HCT116 (cell line): ENCODE results near the gene C22orf39. TPM values are rescaled to one million over a fixed set of nuclear protein-coding genes. Genes with fewer than 3 reads are reported as not detected.

ENCODE experiments used
- ATAC-seq: fragments of 200-7000 bp; cut with Tn5 transposase; 2 replicates; pipeline ENCODE4 v1.9.1; 2020; ENCODE audit warnings: mild to moderate bottlenecking, moderate library complexity
- BruUV-seq: library from RNA; stranded (reverse); fragments of 400-500 nt; replicated peaks from 2 replicates; lab custom pipeline; 2021; lab: Mats Ljungman, UMichigan
- CTCF ChIA-PET: fragments of 300-600 bp; sonication (Branson Sonifier 250); formaldehyde crosslinking; loops from one replicate; lab custom pipeline; 2021; ENCODE audit warnings: antibody characterized with exemption; lab: Charles Lee
- POLR2A ChIA-PET: fragments of 300-600, 350-600 bp; sonication (Branson Sonifier 250); formaldehyde crosslinking; loops from one replicate; lab custom pipeline; 2021; ENCODE audit warnings: antibody characterized with exemption; lab: Charles Lee
- RAD21 ChIA-PET, 2 experiments: fragments of 300-600 bp; sonication (Branson Sonifier 250); formaldehyde crosslinking; loops; one replicate each; lab custom pipeline; 2023; ENCODE audit warnings: low total read pairs in 2 of 2; ENCODE audit not compliant: uncharacterized antibody in 2 of 2, unreplicated experiment in 2 of 2, low non-redundant PET in 1 of 2; lab: Charles Lee
- DNase-seq: peaks from one replicate; pipeline ENCODE4 v3.0.0-alpha.2; 2010; ENCODE audit warnings: low read depth, low spot score
- H2AFZ ChIP-seq: fragments of 200-600 bp; shearing (Covaris generic), sonication (generic); 2 replicates; pipeline ENCODE4 v1.6.1; 2017; ENCODE audit warnings: low read depth, mixed run types, mixed read lengths, antibody characterized with exemption, low read length; ENCODE audit not compliant: poor library complexity, severe bottlenecking
- H3K27ac ChIP-seq: 2 replicates; pipeline ENCODE4 v1.5.1; 2012; ENCODE audit warnings: low read depth, low read length
- H3K27me3 ChIP-seq: fragments of 200-600 bp; sonication (generic); 2 replicates; pipeline ENCODE4 v1.6.1; 2016; ENCODE audit warnings: mixed run types, low read length, mixed read lengths; ENCODE audit not compliant: insufficient read depth
- H3K36me3 ChIP-seq, 2 experiments: fragments of 200-500 bp in 1 of 2; fragments of 200-600 bp in 1 of 2; sonication (Bioruptor generic) in 1 of 2; sonication (generic) in 1 of 2; 2 replicates each; pipeline versions ENCODE4 v1.5.1 to v1.6.1; 2014 to 2016; ENCODE audit warnings: low read length in 2 of 2, inconsistent platforms in 1 of 2, mixed read lengths in 1 of 2, mixed run types in 1 of 2; ENCODE audit not compliant: insufficient read depth in 2 of 2, control insufficient read depth in 1 of 2
- H3K4me1 ChIP-seq, 2 experiments: fragments of 200-600 bp in 1 of 2; sonication (generic) in 1 of 2; 2 replicates each; pipeline versions ENCODE4 v1.5.1 to v1.6.1; 2012 to 2017; ENCODE audit warnings: low read length in 2 of 2, inconsistent platforms in 1 of 2, mild to moderate bottlenecking in 1 of 2, mixed read lengths in 1 of 2, mixed run types in 1 of 2, moderate library complexity in 1 of 2; ENCODE audit not compliant: insufficient read depth in 2 of 2, control insufficient read depth in 1 of 2
- H3K4me2 ChIP-seq: fragments of 200-600 bp; sonication (generic); 2 replicates; pipeline ENCODE4 v1.6.1; 2017; ENCODE audit warnings: mixed run types, low read length, mixed read lengths
- H3K4me3 ChIP-seq, 2 experiments: fragments of 200-600 bp in 1 of 2; sonication (generic) in 1 of 2; replicated peaks in 1 of 2; 2 replicates each; pipeline ENCODE4 v1.5.1; 2011 to 2016; ENCODE audit warnings: low read length in 2 of 2, control low read depth in 1 of 2, low read depth in 1 of 2, mild to moderate bottlenecking in 1 of 2, mixed read lengths in 1 of 2, mixed run types in 1 of 2
- H3K79me2 ChIP-seq: fragments of 200-600 bp; sonication (generic); 2 replicates; pipeline ENCODE4 v1.6.1; 2017; ENCODE audit warnings: mild to moderate bottlenecking, mixed run types, low read length, moderate library complexity, mixed read lengths; ENCODE audit not compliant: insufficient read depth
- H3K9ac ChIP-seq: fragments of 200-600 bp; sonication (generic); 2 replicates; pipeline ENCODE4 v1.6.1; 2016; ENCODE audit warnings: low read length, mixed read lengths
- H3K9me2 ChIP-seq: fragments of 200-600 bp; sonication (generic), shearing (Covaris generic); 2 replicates; pipeline ENCODE4 v1.6.1; 2017; ENCODE audit warnings: mixed run types, mild to moderate bottlenecking, moderate library complexity; ENCODE audit not compliant: insufficient read depth
- H3K9me3 ChIP-seq, 2 experiments: fragments of 200-500 bp in 1 of 2; fragments of 200-600 bp in 1 of 2; sonication (Bioruptor generic) in 1 of 2; sonication (generic) in 1 of 2; 2 replicates each; pipeline ENCODE4 v1.6.1; 2014 to 2017; ENCODE audit warnings: low read length in 2 of 2, mixed read lengths in 2 of 2, inconsistent platforms in 1 of 2, low read depth in 1 of 2, mild to moderate bottlenecking in 1 of 2, mixed run types in 1 of 2, moderate library complexity in 1 of 2; ENCODE audit not compliant: control insufficient read depth in 1 of 2, insufficient read depth in 1 of 2
- H4K20me1 ChIP-seq: fragments of 200-600 bp; sonication (generic), shearing (Covaris generic); 2 replicates; pipeline ENCODE4 v1.6.1; 2017; ENCODE audit warnings: mixed run types, mild to moderate bottlenecking, moderate library complexity; ENCODE audit not compliant: insufficient read depth
- ELF1 ChIP-seq: IDR thresholded peaks from 2 replicates; pipeline ENCODE4 v1.6.1; 2012; ENCODE audit warnings: low read depth, borderline replicate concordance
- EZH2 ChIP-seq: fragments of 200-600 bp; sonication (generic); IDR thresholded peaks from 2 replicates; pipeline ENCODE4 v1.6.1; 2017; ENCODE audit warnings: antibody characterized with exemption, mixed run types
- JUND ChIP-seq: IDR thresholded peaks from 2 replicates; pipeline ENCODE4 v1.6.1; 2012
- MAX ChIP-seq: IDR thresholded peaks from 2 replicates; pipeline ENCODE4 v1.6.1; 2012
- POLR2AphosphoS5 ChIP-seq: IDR thresholded peaks from 2 replicates; pipeline ENCODE4 v1.6.1; 2011; ENCODE audit warnings: mild to moderate bottlenecking, low read depth, low read length, moderate library complexity
- SP1 ChIP-seq: IDR thresholded peaks from 2 replicates; pipeline ENCODE4 v1.6.1; 2012; ENCODE audit warnings: low read depth
- SRF ChIP-seq: IDR thresholded peaks from 2 replicates; pipeline ENCODE4 v1.6.1; 2012; ENCODE audit warnings: low read depth
- intact Hi-C: fragments of 100-400 bp; cut with micrococcal nuclease; formaldehyde crosslinking; loops from 2 replicates; pipeline ENCODE4 v1.10.0; 2022
- total RNA-seq: library from RNA; stranded (reverse); gene quantifications from one replicate; pipeline ENCODE4 v1.2.1, GENCODE V29; 2021; ENCODE audit not compliant: unreplicated experiment
- TF ChIP-seq, protein P1 (sequence below): IDR thresholded peaks from 2 replicates; pipeline ENCODE4 v1.6.1; 2011; ENCODE audit warnings: mild to moderate bottlenecking, low read length, moderate library complexity; ENCODE audit not compliant: insufficient replicate concordance; ENCODE audit errors: extremely low read depth

The C22orf39 gene
- total RNA-seq, 1 experiment from 2014 or later, result 17.7 TPM

DNA sequence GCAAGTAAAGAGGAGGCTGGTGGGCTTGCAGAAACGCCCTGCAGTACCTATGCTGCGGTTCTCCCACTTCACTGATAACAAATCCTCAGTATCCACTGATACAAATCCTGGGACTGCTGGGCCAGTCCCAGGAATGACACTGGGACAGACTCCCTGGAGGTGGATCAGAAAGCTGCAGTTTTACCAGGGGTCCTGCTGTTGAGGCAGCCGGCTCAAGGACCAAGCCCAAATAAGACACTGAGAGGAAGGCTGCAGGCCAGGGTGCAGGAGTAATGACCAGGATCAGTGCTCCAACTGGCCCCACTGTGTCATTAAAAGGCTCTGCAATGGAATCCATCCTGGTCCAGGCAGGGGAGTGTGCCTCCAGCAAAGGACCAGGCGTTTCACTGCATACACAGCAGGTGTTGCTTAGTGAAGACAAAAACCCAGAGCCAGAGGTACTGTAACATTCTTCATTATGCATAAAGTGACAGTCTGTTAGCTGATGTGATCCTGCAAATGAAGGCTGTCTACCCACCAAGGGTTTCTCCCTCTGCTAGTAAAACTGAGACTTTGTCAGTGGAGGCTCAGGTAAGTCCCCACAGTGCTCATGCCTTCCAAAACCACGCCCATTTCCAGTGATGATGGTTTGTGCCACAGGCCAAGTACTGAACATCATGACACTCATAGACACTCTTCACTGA is 1.4 kb upstream of the C22orf39 start (continued):
- TF ChIP-seq, protein P1, sequence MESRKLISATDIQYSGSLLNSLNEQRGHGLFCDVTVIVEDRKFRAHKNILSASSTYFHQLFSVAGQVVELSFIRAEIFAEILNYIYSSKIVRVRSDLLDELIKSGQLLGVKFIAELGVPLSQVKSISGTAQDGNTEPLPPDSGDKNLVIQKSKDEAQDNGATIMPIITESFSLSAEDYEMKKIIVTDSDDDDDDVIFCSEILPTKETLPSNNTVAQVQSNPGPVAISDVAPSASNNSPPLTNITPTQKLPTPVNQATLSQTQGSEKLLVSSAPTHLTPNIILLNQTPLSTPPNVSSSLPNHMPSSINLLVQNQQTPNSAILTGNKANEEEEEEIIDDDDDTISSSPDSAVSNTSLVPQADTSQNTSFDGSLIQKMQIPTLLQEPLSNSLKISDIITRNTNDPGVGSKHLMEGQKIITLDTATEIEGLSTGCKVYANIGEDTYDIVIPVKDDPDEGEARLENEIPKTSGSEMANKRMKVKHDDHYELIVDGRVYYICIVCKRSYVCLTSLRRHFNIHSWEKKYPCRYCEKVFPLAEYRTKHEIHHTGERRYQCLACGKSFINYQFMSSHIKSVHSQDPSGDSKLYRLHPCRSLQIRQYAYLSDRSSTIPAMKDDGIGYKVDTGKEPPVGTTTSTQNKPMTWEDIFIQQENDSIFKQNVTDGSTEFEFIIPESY, result no peak
- TF ChIP-seq ELF1, result no peak

DNA sequence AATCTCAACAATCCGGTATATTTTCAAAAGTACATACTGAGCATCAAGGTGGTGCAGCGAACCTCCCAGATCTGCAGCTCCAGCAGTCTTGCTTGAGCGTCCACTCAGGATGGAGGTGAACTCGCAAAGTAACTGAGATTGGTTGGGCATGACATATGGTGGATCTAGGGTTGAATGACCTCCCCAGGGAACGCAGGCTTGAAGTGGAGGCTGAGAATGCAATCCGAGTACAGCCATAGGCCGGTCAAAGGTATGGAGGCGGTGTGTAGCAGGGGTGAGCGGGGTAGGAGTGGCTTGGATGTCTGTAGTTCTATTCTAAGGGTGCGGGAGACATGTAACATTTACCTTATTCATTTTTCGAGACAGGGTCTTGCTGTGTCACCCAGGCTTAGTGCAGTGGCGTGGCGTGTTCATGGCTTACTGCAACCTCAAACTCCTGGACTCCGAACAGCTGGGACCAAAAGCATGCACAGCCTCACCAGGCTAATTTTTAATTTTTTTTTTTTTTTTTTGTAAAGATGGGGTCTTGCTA is 631 bp upstream of the C22orf39 start:
- no peak for DNase-seq
- H3K9me2 ChIP-seq, result no peaks in the 10 kb centered on the region
- intact Hi-C loops, result no loop called here
- no TSS peak for BruUV-seq
- RAD21 ChIA-PET, result no interaction called here
- POLR2A ChIA-PET, result no interaction called here
- peak overlapping the region; percentile 91 for H3K27ac ChIP-seq
- CTCF ChIA-PET, result no interaction called here
- H3K27me3 ChIP-seq, result no peaks in the 10 kb centered on the region
- peaks cover 44% of the 10 kb centered on the region for H3K79me2 ChIP-seq
- peaks cover 15 to 16% of the 10 kb centered on the region in 2 experiments for H3K4me1 ChIP-seq
- H3K9ac ChIP-seq, result peak overlapping the region; percentile 84
- ATAC-seq, result peak; percentile 10; the same call in 1 of the 2 replicates
- no peak overlapping the region for H2AFZ ChIP-seq
- TF ChIP-seq POLR2AphosphoS5, result no peak
- TF ChIP-seq, protein P1, result no peak
- no peak for TF ChIP-seq EZH2
- TF ChIP-seq SRF, result no peak
- TF ChIP-seq SP1, result no peak
- no peak for TF ChIP-seq ELF1
- no peak for TF ChIP-seq MAX
- TF ChIP-seq JUND, result no peak
- no peaks in the 10 kb centered on the region for H3K9me3 ChIP-seq
- H3K36me3 ChIP-seq, result peaks cover 26 to 29% of the 10 kb centered on the region in 2 experiments; a peak in 3 of 4 replicates
- peak overlapping the region; percentile 91 for H3K4me2 ChIP-seq
- peaks cover 2% of the 10 kb centered on the region; the same call in 1 of the 2 replicates for H4K20me1 ChIP-seq
- peak overlapping the region; percentile 71 to 93 for H3K4me3 ChIP-seq
